Stomach smooth muscle (tissue), 2 donors: Measurements from ENCODE around the gene CABLES1.

Source experiments
- H3K27ac ChIP-seq: one replicate; pipeline ENCODE4 v1.7.0; 2013; ENCODE audit warnings: mild to moderate bottlenecking, low read length, inconsistent platforms
- H3K27me3 ChIP-seq, 2 donors: one replicate each; pipeline ENCODE4 v1.7.0; 2013; ENCODE audit warnings: low read length in 2 of 2; ENCODE audit not compliant: insufficient read depth in 2 of 2, control insufficient read depth in 1 of 2
- H3K36me3 ChIP-seq, 2 donors: one replicate each; pipeline ENCODE4 v1.7.0; 2013; ENCODE audit warnings: low read length in 2 of 2; ENCODE audit not compliant: control insufficient read depth in 2 of 2, insufficient read depth in 2 of 2
- H3K4me1 ChIP-seq: one replicate; pipeline ENCODE4 v1.7.0; 2013; ENCODE audit warnings: low read length; ENCODE audit not compliant: control insufficient read depth, insufficient read depth
- H3K4me3 ChIP-seq, 2 donors: one replicate each; pipeline ENCODE4 v1.7.0; 2013; ENCODE audit warnings: low read length in 2 of 2
- H3K9ac ChIP-seq, 2 donors: one replicate each; pipeline ENCODE4 v1.7.0; 2013; ENCODE audit warnings: low read length in 2 of 2, mild to moderate bottlenecking in 1 of 2
- H3K9me3 ChIP-seq, 2 donors: one replicate each; pipeline ENCODE4 v1.7.0; 2013; ENCODE audit warnings: low read length in 2 of 2; ENCODE audit not compliant: control insufficient read depth in 2 of 2
- donor health status: healthy.
- donor health status: Pancreatic carcinoma.

Gene CABLES1

DNA sequence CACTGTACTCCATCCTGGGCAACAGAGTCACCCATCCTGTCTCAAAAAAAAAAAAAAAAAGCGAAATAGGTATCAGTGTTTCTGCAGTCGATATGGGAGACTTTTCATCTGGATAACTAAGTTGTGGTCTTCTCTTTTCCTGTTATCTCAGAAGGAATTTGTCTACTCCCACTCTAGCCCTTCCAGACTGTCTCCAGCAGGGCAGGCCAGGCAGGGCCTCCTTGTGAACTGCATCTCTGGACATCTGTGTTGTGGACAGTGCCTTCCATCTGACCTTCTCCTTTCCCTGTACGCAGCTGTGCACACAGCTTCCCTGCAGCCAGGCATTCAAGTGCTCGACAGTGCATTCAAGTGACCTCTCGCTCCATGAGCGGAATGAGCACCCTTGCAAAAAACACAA, 110.2 kb downstream of the CABLES1 start:
- Histone ChIP-seq H3K27me3 (no peaks in the 10 kb centered on the region), H3K4me1 (no peaks in the 10 kb centered on the region)

DNA sequence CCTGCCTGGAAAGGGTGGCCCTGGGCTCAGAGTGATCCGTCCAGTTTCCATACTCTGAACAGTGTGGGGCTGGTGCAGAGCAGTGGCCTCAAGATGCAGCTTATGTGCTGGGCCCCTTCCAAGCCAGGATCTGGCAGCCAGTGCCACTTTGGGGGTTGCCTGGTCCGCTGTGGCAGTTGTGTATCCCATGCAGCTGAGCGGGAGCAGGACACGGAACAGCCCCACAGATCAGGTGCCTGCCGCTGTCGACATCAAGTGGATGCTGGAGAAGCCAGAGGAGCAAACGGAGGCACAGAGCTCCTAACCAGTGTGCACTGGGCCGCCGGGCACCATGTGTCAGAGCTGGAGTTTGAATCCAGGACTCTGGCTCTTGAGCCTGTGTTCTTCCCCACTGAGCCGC, 112.0 kb downstream of the CABLES1 start:
- Histone ChIP-seq H3K27me3 (no peaks in the 10 kb centered on the region), H3K9ac (no peak overlapping the region), H3K9me3 (peaks cover 0 to 6% of the 10 kb centered on the region in 2 donors), H3K27ac (no peak overlapping the region), H3K4me1 (no peaks in the 10 kb centered on the region), H3K4me3 (no peak overlapping the region), H3K36me3 (no peaks in the 10 kb centered on the region)

More for the DNA sequence above, 110.2 kb downstream of the CABLES1 start:
- Histone ChIP-seq H3K9me3 (peaks cover 0 to 6% of the 10 kb centered on the region in 2 donors), H3K27ac (no peak overlapping the region), H3K4me3 (no peak overlapping the region), H3K36me3 (no peaks in the 10 kb centered on the region), H3K9ac (no peak overlapping the region)

DNA sequence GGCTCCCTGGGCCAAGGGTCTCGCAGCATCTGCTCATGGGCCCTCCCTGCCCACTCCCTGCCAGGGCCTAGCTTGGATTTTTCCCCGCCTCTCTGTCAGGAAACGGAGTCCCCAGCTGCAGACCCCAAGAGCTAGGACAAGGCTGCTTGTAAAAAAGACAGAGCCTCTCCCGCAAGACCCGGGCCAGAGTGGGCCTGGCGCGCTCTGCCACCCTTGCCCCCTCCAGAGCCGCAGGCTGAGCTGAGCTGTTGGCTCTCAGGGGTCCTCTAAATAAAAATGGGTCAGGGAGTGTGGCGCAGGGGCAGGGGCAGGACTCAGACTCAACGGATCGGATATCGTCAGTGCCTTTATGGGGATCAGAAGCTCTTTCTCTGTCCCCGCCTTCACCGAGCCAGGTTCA, 112.6 kb downstream of the CABLES1 start:
- Histone ChIP-seq H3K9me3 (peaks cover 0 to 6% of the 10 kb centered on the region in 2 donors), H3K9ac (no peak overlapping the region), H3K27me3 (no peaks in the 10 kb centered on the region), H3K4me3 (no peak overlapping the region), H3K27ac (no peak overlapping the region), H3K36me3 (no peaks in the 10 kb centered on the region), H3K4me1 (no peaks in the 10 kb centered on the region)

DNA sequence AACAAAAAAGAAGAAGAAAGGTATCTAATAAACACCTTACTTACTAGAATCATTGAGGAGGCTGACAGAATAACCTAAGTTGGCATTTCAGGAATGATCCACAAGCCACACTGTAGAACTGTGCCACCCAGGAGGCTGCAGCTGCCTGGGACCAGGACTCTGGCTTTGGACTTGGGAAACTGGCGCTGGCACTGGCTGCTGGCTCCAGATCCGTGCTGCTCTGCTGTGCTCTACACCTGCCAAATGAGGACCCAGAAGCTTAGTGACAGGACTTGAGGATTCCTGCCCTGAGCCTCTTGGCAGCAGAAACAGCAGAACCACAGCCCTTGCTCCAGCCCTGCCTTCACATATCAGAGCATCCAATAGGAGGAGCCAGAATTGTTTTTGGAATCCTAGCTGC, 113.5 kb downstream of the CABLES1 start:
- H3K4me1 ChIP-seq: no peaks in the 10 kb centered on the region
- no peaks in the 10 kb centered on the region for H3K36me3 ChIP-seq
- no peak overlapping the region for H3K4me3 ChIP-seq
- H3K27me3 ChIP-seq: no peaks in the 10 kb centered on the region
- H3K9ac ChIP-seq: no peak overlapping the region
- H3K9me3 ChIP-seq: peaks cover 0 to 6% of the 10 kb centered on the region in 2 donors
- H3K27ac ChIP-seq: no peak overlapping the region

DNA sequence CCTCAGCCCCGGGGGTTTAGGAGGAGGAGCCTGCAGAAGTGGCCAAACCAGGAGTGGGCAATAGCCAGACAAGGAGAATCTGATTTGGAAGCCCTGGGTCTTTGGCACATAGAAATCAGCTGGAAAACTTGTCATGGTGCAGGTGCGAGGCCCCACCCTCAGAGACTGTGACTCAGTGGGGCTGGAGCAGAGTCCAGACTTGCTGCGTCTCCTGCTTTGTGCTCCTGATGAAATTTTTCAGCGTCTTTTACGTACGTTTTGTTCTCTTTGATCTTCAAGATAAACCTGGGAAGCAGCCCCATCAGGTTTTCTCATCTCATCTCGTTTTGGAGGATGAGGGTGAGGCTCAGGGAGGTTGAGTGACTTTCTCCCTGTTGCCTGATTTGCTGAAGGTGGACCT, 114.1 kb downstream of the CABLES1 start:
- no peak overlapping the region for H3K9ac ChIP-seq
- no peaks in the 10 kb centered on the region for H3K36me3 ChIP-seq
- H3K27ac ChIP-seq: no peak overlapping the region
- H3K4me3 ChIP-seq: no peak overlapping the region
- no peaks in the 10 kb centered on the region for H3K4me1 ChIP-seq
- H3K27me3 ChIP-seq: no peaks in the 10 kb centered on the region
- H3K9me3 ChIP-seq: peaks cover 0 to 6% of the 10 kb centered on the region in 2 donors

DNA sequence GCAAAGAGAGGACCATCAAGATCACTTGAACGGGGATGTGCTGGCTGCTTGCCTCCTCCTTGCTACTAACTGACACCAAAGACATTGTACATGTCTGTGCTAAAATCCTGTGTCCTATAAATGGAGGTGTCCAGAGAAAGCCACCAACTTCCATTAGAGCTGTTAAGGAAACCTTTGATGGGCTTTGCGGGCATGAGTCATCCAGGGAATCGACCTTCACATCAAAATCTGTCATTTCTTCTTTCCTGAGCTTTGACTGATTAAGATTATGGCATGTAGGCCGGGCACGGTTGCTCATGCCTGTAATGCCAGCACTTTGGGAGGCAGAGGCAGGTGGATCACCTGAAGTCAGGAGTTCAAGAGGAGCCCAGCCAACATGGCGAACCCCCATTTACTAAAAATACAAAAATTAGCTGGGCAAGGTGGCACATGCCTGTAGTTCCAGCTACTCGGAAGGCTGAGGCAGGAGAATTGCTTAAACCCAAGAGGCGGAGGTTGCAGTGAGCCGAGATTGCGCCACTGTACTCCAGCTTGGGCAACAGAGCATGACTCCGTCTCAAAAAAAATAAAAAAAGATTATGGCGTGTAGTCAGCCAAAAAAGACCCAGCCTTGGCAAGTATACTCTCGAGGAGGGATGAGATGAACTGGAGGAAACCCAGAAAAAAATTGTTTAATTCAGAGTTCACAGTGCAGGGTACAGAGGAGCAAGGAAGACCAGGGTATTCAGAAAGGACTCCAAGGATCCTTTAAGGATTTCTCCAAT, 115.8 kb downstream of the CABLES1 start:
- no peaks in the 10 kb centered on the region for H3K36me3 ChIP-seq
- H3K27ac ChIP-seq: no peak overlapping the region

DNA sequence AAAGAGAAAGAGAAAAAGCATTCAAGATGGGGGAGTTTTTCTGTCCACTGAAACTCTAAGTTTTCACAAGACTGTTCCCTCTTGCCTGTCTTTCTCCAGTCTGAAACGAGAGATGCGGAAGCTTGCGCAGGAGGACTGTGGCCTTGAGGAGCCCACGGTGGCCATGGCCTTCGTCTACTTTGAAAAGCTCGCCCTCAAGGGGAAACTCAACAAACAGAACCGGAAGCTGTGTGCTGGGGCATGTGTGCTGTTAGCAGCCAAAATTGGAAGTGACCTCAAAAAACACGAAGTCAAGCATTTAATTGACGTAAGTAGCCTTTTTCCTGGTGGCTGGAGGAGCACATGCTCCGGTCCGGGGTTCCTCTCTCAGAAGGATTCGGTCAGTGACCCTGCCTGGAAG, 118.3 kb downstream of the CABLES1 start:
- Histone ChIP-seq H3K9ac (no peak overlapping the region), H3K27ac (no peak overlapping the region), H3K4me3 (no peak overlapping the region), H3K36me3 (no peaks in the 10 kb centered on the region), H3K27me3 (no peaks in the 10 kb centered on the region), H3K4me1 (no peaks in the 10 kb centered on the region), H3K9me3 (peaks cover 0 to 6% of the 10 kb centered on the region in 2 donors)

More for the DNA sequence above, 115.8 kb downstream of the CABLES1 start:
- H3K4me3 ChIP-seq: no peak overlapping the region
- H3K9me3 ChIP-seq: peaks cover 0 to 6% of the 10 kb centered on the region in 2 donors
- no peak overlapping the region for H3K9ac ChIP-seq
- no peaks in the 10 kb centered on the region for H3K27me3 ChIP-seq
- H3K4me1 ChIP-seq: no peaks in the 10 kb centered on the region

DNA sequence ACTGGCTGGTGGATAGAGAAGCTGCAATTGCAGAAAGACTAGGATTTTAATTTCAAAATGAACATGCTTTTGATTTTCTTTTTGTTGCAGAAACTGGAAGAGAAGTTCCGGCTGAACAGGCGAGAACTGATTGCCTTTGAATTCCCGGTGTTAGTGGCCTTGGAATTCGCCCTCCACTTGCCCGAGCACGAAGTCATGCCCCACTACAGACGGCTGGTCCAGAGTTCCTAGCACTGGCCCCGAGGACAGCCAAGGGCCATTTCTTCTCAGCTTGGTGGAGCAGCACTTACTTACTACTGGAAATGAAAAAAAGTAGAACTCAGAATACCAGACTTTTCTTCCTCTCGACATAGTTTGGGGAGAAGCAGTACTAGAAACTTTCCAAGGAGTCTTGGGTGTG, 121.9 kb downstream of the CABLES1 start:
- Histone ChIP-seq H3K36me3 (no peaks in the 10 kb centered on the region), H3K9ac (no peak overlapping the region), H3K4me1 (peaks cover 19% of the 10 kb centered on the region), H3K27ac (no peak overlapping the region), H3K4me3 (no peak overlapping the region), H3K9me3 (no peaks in the 10 kb centered on the region), H3K27me3 (no peaks in the 10 kb centered on the region)

DNA sequence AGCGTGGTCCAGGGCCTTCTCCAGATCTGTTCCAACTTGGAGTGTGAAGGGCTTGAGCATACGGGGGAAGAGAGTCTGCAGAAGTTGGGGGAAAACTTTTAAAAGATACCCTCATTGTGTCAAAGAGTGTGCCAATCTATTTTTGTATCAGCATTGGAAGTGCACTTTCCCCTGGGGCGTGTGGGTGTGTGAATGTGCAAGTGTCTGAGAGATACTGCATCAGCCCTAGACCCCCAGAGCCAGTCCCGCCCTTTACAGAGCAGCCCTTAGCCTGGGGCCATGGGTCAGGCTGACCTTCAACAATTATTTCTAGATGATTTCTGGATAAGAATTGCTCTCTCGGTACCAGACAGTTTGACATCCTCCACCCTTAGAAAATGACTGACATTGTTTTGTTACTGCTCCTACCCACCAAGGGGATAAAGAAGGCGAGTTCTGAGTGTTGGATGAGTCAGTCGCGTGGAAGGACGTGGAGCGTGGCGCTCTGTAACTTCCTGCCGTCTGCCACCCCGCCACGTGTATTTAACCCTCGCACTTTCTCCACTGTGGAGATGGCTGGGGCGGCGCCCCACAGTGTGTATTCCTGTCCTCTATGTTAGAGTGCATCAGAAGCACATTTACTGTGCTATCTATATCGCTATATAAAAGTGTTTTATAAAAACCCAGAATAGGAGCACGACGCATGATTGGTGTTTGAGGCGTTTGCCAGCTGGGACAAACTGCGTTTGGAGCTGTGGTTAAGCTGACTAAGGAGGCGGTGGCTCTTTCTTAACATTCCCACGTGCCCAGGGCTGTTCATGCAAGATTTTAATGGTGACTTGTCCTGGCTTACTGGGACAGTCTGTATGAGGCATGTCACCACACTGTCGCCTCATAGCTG, 122.6 kb downstream of the CABLES1 start:
- Histone ChIP-seq H3K4me3 (no peak overlapping the region), H3K9ac (no peak overlapping the region), H3K9me3 (no peaks in the 10 kb centered on the region), H3K36me3 (no peaks in the 10 kb centered on the region), H3K27me3 (no peaks in the 10 kb centered on the region), H3K27ac (no peak overlapping the region), H3K4me1 (peaks cover 19% of the 10 kb centered on the region)

DNA sequence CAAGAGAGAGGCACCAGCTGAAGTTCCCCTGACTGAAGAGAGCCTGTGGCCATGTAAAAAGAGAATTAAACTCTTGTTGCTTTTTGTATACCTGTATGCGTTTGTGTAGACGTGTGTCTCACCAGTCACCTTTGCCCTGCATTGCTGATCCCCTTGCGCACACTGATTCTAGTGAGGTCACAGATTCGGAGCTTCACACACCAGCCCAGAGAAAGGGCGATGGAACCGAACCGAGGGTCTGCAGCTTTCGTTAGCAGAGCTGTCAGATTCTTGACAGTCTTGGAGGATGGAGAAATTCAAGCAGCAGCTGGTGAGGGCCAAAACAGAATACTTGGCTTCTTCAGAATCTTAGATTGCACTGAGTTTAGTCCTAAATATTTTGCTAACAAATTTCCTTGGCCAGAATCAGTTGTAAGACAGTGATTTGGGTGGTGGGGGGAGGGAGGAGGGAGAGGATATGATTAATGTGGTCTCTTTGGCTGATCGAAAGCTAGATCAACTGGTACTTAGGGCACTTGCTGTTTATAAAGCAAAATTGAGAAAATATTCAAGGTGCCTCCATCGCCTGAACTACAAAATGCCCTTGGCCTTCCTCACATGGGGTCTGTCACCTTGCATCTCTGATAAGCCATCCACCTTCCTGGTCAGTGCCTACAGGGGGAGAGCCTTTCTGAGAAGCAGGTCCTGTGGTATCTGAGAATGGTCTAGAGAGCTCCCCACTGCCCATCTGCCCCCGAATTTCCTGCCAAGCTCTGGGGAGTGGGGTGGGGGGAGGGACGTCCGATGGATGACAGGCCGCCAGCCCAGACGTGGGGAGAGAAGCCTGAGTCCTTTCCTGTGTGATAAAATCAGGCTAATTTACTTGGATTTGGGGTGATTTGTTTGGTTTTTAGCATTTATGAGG, 123.5 kb downstream of the CABLES1 start:
- Histone ChIP-seq H3K9me3 (no peaks in the 10 kb centered on the region), H3K4me1 (peaks cover 19% of the 10 kb centered on the region), H3K27me3 (no peaks in the 10 kb centered on the region), H3K36me3 (no peaks in the 10 kb centered on the region), H3K27ac (no peak overlapping the region), H3K4me3 (no peak overlapping the region), H3K9ac (no peak overlapping the region)
